GM12878 (cell line): ENCODE data around the gene RIPK3. TPM values are rescaled to one million over a fixed set of nuclear protein-coding genes. Genes with fewer than 3 reads are reported as not detected.

Source experiments
- BHLHE40 ChIP-seq, 2 experiments: fragments of 450-650 bp in 1 of 2; IDR thresholded peaks; 2 replicates each; pipeline ENCODE4 v1.6.1; 2011 to 2017; ENCODE audit warnings: low read depth in 2 of 2, borderline replicate concordance in 1 of 2, improper control_type of control experiment in 1 of 2, low read length in 1 of 2, mild to moderate bottlenecking in 1 of 2
- CBFB ChIP-seq: IDR thresholded peaks from 2 replicates; pipeline ENCODE4 v1.6.1; 2016; ENCODE audit warnings: antibody characterized with exemption, low read depth
- E2F8 ChIP-seq: fragments of 450-650 bp; IDR thresholded peaks from 2 replicates; pipeline ENCODE4 v1.6.1; 2018; ENCODE audit warnings: mild to moderate bottlenecking, low read depth, moderate library complexity; ENCODE audit not compliant: partially characterized antibody
- FOXM1 ChIP-seq: IDR thresholded peaks from 2 replicates; pipeline ENCODE4 v1.6.1; 2012; ENCODE audit warnings: low read depth, mild to moderate bottlenecking, inconsistent platforms, low read length, moderate library complexity
- RAD51 ChIP-seq: fragments of 450-650 bp; IDR thresholded peaks from 2 replicates; pipeline ENCODE4 v1.6.1; 2016; ENCODE audit warnings: moderate library complexity, mild to moderate bottlenecking, inconsistent platforms
- REST ChIP-seq: IDR thresholded peaks from 2 replicates; pipeline ENCODE4 v1.6.1; 2012; ENCODE audit warnings: mild to moderate bottlenecking, low read depth, low read length
- SIN3A ChIP-seq: IDR thresholded peaks from 2 replicates; pipeline ENCODE4 v1.6.1; 2012; ENCODE audit warnings: low read depth, low read length, improper control_type of control experiment
- SREBF2 ChIP-seq: IDR thresholded peaks from 2 replicates; pipeline ENCODE4 v1.6.1; 2012; ENCODE audit warnings: mild to moderate bottlenecking, low read length
- STAT1 ChIP-seq: fragments of 450-650 bp; conservative IDR thresholded peaks from 2 replicates; pipeline ENCODE4 v1.6.1; 2014; ENCODE audit warnings: antibody characterized with exemption, mild to moderate bottlenecking
- STAT3 ChIP-seq: IDR thresholded peaks from 2 replicates; pipeline ENCODE4 v1.6.1; 2011; ENCODE audit warnings: low read depth, low read length, improper control_type of control experiment
- SUZ12 ChIP-seq: fragments of 200-600 bp; sonication (generic); IDR thresholded peaks from one replicate; pipeline ENCODE4 v1.6.1; 2018; ENCODE audit warnings: antibody characterized with exemption, mild to moderate bottlenecking; ENCODE audit not compliant: unreplicated experiment
- TAF1 ChIP-seq: IDR thresholded peaks from 2 replicates; pipeline ENCODE4 v1.6.1; 2011; ENCODE audit warnings: mild to moderate bottlenecking, low read depth, low read length, borderline replicate concordance
- TCF3 ChIP-seq: IDR thresholded peaks from 2 replicates; pipeline ENCODE4 v1.6.1; 2012; ENCODE audit warnings: low read depth, mild to moderate bottlenecking, low read length, borderline replicate concordance; ENCODE audit not compliant: insufficient read depth
- USF2 ChIP-seq: IDR thresholded peaks from 2 replicates; pipeline ENCODE4 v1.6.1; 2011; ENCODE audit warnings: low read depth, low read length, improper control_type of control experiment, borderline replicate concordance
- ZNF217 ChIP-seq: fragments of 450-650 bp; IDR thresholded peaks from 2 replicates; pipeline ENCODE4 v1.6.1; 2017; ENCODE audit warnings: antibody characterized with exemption, mild to moderate bottlenecking
- ZNF274 ChIP-seq: IDR thresholded peaks from one replicate; pipeline ENCODE4 v1.8.0; 2011; ENCODE audit not compliant: insufficient read length, insufficient read depth
- polyA plus RNA-seq, 11 experiments: library from polyadenylated mRNA; depleted of rRNA in 4 of 11; unstranded in 6 of 11; stranded (reverse) in 5 of 11; fragments of >200 nt; fragmentation: Nextera tagmentation in 4 of 11; fragmentation: Illumina TruSeq in 1 of 11; extraction: Ambion mirVana in 4 of 11; extraction: Trizol in 1 of 11; gene quantifications; 1 replicate in 1 of 11; 2 replicates in 10 of 11; pipeline versions ENCODE4 v1.2.1 to v1.2.3, GENCODE V29; 2011 to 2016; ENCODE audit warnings: inconsistent platforms in 2 of 11, missing spikeins in 2 of 11, low read depth in 1 of 11
- total RNA-seq, 4 experiments: library from RNA; depleted of rRNA in 3 of 4; stranded (reverse); fragments of >200 nt in 3 of 4; fragmentation: Illumina TruSeq in 1 of 4; extraction: Trizol in 1 of 4; gene quantifications; 2 replicates each; pipeline versions ENCODE4 v1.2.1 to v1.2.3, GENCODE V29; 2013 to 2021
- TF ChIP-seq, protein P1 (sequence below): fragments of 450-650 bp; IDR thresholded peaks from 2 replicates; pipeline ENCODE4 v1.6.1; 2017; ENCODE audit warnings: mild to moderate bottlenecking, moderate library complexity
- TF ChIP-seq, protein P2 (sequence below): IDR thresholded peaks from 2 replicates; pipeline ENCODE4 v1.6.1; 2012; ENCODE audit warnings: low read depth, low read length, improper control_type of control experiment

The RIPK3 gene
- total and polyA plus RNA-seq, 10 of the 15 experiments (the other 5 are each of a cell fraction or from before 2014, with no cell fraction given), result 2.0 to 13.6 (median 8.1) TPM

- TF ChIP-seq E2F8 (no peak), TAF1 (no peak), CBFB (no peak), BHLHE40 (IDR thresholded peaks at IDR 0.05; ENCODE audit: borderline replicate concordance in 1 of 2, low read depth in 2 of 2, low read length in 1 of 2) (peak; percentile 76 to 78), SUZ12 (no peak), SREBF2 (no peak), ZNF217 (no peak), TCF3 (no peak), STAT1 (no peak), FOXM1 (peak; percentile 66), SIN3A (no peak), RAD51 (no peak), ZNF274 (no peak), STAT3 (peak; percentile 81; the same call in 1 of the 2 replicates), REST (no peak), USF2 (no peak)
- TF ChIP-seq, protein P1, sequence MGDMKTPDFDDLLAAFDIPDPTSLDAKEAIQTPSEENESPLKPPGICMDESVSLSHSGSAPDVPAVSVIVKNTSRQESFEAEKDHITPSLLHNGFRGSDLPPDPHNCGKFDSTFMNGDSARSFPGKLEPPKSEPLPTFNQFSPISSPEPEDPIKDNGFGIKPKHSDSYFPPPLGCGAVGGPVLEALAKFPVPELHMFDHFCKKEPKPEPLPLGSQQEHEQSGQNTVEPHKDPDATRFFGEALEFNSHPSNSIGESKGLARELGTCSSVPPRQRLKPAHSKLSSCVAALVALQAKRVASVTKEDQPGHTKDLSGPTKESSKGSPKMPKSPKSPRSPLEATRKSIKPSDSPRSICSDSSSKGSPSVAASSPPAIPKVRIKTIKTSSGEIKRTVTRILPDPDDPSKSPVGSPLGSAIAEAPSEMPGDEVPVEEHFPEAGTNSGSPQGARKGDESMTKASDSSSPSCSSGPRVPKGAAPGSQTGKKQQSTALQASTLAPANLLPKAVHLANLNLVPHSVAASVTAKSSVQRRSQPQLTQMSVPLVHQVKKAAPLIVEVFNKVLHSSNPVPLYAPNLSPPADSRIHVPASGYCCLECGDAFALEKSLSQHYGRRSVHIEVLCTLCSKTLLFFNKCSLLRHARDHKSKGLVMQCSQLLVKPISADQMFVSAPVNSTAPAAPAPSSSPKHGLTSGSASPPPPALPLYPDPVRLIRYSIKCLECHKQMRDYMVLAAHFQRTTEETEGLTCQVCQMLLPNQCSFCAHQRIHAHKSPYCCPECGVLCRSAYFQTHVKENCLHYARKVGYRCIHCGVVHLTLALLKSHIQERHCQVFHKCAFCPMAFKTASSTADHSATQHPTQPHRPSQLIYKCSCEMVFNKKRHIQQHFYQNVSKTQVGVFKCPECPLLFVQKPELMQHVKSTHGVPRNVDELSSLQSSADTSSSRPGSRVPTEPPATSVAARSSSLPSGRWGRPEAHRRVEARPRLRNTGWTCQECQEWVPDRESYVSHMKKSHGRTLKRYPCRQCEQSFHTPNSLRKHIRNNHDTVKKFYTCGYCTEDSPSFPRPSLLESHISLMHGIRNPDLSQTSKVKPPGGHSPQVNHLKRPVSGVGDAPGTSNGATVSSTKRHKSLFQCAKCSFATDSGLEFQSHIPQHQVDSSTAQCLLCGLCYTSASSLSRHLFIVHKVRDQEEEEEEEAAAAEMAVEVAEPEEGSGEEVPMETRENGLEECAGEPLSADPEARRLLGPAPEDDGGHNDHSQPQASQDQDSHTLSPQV, result no peak
- TF ChIP-seq, protein P2, sequence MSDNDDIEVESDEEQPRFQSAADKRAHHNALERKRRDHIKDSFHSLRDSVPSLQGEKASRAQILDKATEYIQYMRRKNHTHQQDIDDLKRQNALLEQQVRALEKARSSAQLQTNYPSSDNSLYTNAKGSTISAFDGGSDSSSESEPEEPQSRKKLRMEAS, result peak; percentile 63
Observed at GRCh38 chr14:24296341-24297157, 43.2 kb downstream of the RIPK3 start (continued).
